Suprapubic skin (tissue), 4 donors: ENCODE data around the gene INTS6.

Experiments used
- EP300 ChIP-seq: sonication (generic); formaldehyde crosslinking; IDR thresholded peaks from one replicate; pipeline ENCODE4 v1.6.1; 2017; ENCODE audit warnings: antibody characterized with exemption
- POLR2A ChIP-seq, 2 donors: fragments of 450-650 bp; IDR thresholded peaks; one replicate each; pipeline ENCODE4 v1.6.1; 2017; ENCODE audit warnings: antibody characterized with exemption in 2 of 2, mild to moderate bottlenecking in 2 of 2, moderate library complexity in 2 of 2
- POLR2AphosphoS5 ChIP-seq, 3 donors: sonication (generic); formaldehyde crosslinking; IDR thresholded peaks; one replicate each; pipeline ENCODE4 v1.6.1; 2017; ENCODE audit warnings: antibody characterized with exemption in 3 of 3
- TF ChIP-seq, protein P1 (sequence below), 2 donors: fragments of 200-600 bp in 1 of 2; fragments of 450-650 bp in 1 of 2; sonication (generic) in 1 of 2; IDR thresholded peaks; one replicate each; pipeline ENCODE4 v1.5.1; 2016 to 2019; ENCODE audit warnings: antibody characterized with exemption in 2 of 2, mild to moderate bottlenecking in 1 of 2, moderate library complexity in 1 of 2

GRCh38 chr13:51453207-51453958 is 547 bp upstream of the INTS6 start:
- TF ChIP-seq, protein P1, sequence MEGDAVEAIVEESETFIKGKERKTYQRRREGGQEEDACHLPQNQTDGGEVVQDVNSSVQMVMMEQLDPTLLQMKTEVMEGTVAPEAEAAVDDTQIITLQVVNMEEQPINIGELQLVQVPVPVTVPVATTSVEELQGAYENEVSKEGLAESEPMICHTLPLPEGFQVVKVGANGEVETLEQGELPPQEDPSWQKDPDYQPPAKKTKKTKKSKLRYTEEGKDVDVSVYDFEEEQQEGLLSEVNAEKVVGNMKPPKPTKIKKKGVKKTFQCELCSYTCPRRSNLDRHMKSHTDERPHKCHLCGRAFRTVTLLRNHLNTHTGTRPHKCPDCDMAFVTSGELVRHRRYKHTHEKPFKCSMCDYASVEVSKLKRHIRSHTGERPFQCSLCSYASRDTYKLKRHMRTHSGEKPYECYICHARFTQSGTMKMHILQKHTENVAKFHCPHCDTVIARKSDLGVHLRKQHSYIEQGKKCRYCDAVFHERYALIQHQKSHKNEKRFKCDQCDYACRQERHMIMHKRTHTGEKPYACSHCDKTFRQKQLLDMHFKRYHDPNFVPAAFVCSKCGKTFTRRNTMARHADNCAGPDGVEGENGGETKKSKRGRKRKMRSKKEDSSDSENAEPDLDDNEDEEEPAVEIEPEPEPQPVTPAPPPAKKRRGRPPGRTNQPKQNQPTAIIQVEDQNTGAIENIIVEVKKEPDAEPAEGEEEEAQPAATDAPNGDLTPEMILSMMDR (IDR thresholded peaks at IDR 0.05) = no peak
- peak in 2 of 3 donors; percentile 40 to 52 for TF ChIP-seq POLR2AphosphoS5 (IDR thresholded peaks at IDR 0.05)
- no peak for TF ChIP-seq EP300
- peak; percentile 60 to 77 for TF ChIP-seq POLR2A (IDR thresholded peaks at IDR 0.05)
